Rectal smooth muscle tissue (tissue), 1 donor: ENCODE results near the gene HS6ST3.
"Not testable (repeated sequence)": the region's sequence is repeated elsewhere in the genome, so short reads cannot be mapped to it uniquely, and the experiment has no call there.

Source experiments
- H3K27ac ChIP-seq: one replicate; pipeline ENCODE4 v1.7.0; 2013; ENCODE audit warnings: low read depth, low read length, inconsistent platforms
- H3K27me3 ChIP-seq: one replicate; pipeline ENCODE4 v1.7.0; 2013; ENCODE audit warnings: low read length; ENCODE audit not compliant: control insufficient read depth, insufficient read depth
- H3K36me3 ChIP-seq: one replicate; pipeline ENCODE4 v1.7.0; 2013; ENCODE audit warnings: low read length; ENCODE audit not compliant: control insufficient read depth, insufficient read depth
- H3K4me1 ChIP-seq: one replicate; pipeline ENCODE4 v1.7.0; 2013; ENCODE audit warnings: low read length; ENCODE audit not compliant: control insufficient read depth, insufficient read depth
- H3K4me3 ChIP-seq: one replicate; pipeline ENCODE4 v1.7.0; 2013; ENCODE audit warnings: low read length
- H3K9ac ChIP-seq: one replicate; pipeline ENCODE4 v1.7.0; 2013; ENCODE audit warnings: low read length

The HS6ST3 gene

DNA sequence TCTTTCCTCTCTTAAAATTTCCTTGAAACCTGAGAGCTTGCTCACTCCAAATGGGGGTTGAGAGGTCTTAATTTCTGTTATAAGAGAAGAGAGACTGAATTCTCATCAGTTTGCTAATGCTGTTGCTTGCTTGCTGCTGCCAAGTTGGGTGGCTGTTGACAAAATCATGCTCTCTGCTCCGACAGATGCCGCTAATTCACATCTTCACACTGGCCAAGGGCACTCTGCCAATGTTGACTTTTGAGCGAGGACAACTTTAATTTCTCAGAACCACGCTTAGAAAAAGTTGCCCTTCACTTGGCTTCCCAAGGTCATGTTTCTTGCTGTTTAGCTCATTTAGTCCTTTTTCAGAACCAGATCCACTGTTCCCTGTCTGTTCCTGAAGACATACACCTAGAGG is 402.9 kb downstream of the HS6ST3 start:
- no peaks in the 10 kb centered on the region for H3K27me3 ChIP-seq
- no peaks in the 10 kb centered on the region for H3K4me1 ChIP-seq
- H3K9ac ChIP-seq, result no peak overlapping the region
- no peak overlapping the region for H3K4me3 ChIP-seq
- H3K27ac ChIP-seq, result no peak overlapping the region
- no peaks in the 10 kb centered on the region for H3K36me3 ChIP-seq

DNA sequence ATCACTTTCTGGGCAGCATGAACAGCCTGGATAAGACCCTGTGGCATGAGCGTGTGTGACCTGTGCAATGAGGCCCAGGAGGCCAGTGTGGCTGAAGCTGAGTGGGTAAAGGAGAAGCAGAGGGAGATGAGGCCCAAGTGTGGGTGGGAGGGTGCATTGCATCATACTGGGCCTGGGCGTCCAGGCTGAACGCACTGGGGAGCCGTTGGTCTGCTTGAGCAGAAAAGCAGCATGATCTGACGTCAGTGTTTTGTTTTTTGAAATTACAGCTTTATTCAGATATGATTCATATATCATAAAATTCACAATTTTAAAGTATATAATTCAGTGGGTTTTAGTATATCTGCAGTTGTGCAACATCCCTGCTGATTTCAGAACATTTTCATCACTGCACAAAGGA is 409.7 kb downstream of the HS6ST3 start:
- Histone ChIP-seq H3K4me1 (no peaks in the 10 kb centered on the region), H3K4me3 (no peak overlapping the region), H3K27me3 (no peaks in the 10 kb centered on the region), H3K36me3 (no peaks in the 10 kb centered on the region), H3K27ac (no peak overlapping the region), H3K9ac (no peak overlapping the region)

DNA sequence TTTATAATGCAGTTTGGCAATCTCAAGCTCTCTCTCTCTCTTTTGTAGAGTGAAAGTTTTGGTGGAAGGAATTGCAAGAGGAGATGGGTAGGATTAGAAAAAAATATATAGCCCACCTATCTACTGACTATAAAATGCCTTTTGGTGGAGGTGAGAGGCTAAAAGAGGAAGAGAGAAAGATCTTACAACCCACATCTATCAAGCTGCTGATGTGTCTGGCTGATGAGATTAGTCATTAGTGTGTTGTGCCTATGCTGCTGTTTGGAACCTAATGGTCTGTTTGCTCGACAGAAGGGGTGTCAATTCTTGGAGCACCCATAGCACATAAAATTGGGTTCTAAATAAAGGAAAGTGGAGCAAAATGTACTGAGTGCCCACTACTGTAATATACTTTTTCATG is 411.0 kb downstream of the HS6ST3 start:
- Histone ChIP-seq H3K27ac (no peak overlapping the region), H3K27me3 (no peaks in the 10 kb centered on the region), H3K4me3 (no peak overlapping the region)

DNA sequence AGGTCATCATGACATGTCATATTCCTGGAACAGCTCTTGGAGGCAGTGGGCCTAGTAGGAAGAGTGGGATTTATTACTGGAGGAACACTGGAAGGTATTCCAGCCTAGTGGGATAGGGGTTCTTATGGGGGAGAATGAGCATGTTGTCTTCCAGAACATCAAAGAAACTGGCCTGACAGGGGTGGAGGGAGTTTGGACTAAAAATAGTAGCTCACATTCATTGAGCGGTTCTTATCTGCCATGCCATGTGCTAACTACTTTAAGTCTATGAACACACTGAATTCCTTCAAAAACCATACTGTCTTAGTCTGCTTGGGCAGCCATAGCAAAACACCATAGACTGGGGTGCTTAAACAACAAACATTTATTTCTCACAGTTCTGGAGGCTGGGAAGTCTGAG is 413.6 kb downstream of the HS6ST3 start:
- Histone ChIP-seq H3K36me3 (no peaks in the 10 kb centered on the region), H3K9ac (no peak overlapping the region), H3K4me1 (no peaks in the 10 kb centered on the region), H3K27ac (no peak overlapping the region), H3K4me3 (no peak overlapping the region), H3K27me3 (no peaks in the 10 kb centered on the region)

More for the DNA sequence above, 411.0 kb downstream of the HS6ST3 start:
- no peak overlapping the region for H3K9ac ChIP-seq
- no peaks in the 10 kb centered on the region for H3K4me1 ChIP-seq
- no peaks in the 10 kb centered on the region for H3K36me3 ChIP-seq

DNA sequence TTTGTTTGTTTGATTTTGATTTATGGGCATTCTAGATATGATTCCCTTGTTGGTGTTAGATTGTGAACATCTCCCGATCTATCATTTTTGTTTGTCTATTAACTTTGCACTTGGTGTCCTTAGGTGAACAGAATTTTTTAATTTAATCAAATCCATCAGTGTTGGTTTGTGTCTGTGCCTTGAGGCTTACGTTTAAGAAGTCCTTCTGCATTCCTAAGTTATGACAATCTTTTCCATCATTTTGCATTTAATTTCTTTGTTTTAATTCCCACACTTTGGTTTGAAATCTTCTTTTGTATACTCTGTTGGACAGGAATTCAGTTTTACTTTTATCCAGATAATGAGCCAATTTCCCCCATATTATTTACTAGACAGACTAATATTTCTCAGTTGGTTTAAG is 421.7 kb downstream of the HS6ST3 start:
- H3K27ac ChIP-seq, result no peak overlapping the region
- H3K9ac ChIP-seq, result no peak overlapping the region
- H3K4me1 ChIP-seq, result no peaks in the 10 kb centered on the region
- no peak overlapping the region for H3K4me3 ChIP-seq
- H3K27me3 ChIP-seq, result no peaks in the 10 kb centered on the region
- H3K36me3 ChIP-seq, result no peaks in the 10 kb centered on the region

DNA sequence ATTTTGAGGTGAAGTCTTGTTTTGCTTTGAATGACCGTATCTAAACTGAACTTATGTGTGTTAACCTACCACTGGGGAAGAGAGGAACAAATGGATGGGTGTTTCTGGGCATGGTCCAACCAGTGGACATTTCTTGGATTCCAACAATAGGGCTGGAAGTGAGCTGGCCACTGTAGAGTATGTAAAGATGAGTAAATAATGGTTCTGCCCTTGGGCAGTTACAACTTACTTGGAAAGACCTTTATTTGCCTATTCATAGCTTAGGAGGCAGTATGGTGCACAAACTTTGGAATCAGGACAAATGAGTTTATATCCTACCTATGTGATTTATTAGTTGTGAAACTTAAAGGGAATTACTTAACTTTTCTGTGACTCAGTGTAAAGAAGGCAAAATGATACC is 429.5 kb downstream of the HS6ST3 start:
- H3K9ac ChIP-seq, result no peak overlapping the region
- H3K27ac ChIP-seq, result no peak overlapping the region
- no peaks in the 10 kb centered on the region for H3K27me3 ChIP-seq
- no peak overlapping the region for H3K4me3 ChIP-seq
- H3K4me1 ChIP-seq, result no peaks in the 10 kb centered on the region
- no peaks in the 10 kb centered on the region for H3K36me3 ChIP-seq

DNA sequence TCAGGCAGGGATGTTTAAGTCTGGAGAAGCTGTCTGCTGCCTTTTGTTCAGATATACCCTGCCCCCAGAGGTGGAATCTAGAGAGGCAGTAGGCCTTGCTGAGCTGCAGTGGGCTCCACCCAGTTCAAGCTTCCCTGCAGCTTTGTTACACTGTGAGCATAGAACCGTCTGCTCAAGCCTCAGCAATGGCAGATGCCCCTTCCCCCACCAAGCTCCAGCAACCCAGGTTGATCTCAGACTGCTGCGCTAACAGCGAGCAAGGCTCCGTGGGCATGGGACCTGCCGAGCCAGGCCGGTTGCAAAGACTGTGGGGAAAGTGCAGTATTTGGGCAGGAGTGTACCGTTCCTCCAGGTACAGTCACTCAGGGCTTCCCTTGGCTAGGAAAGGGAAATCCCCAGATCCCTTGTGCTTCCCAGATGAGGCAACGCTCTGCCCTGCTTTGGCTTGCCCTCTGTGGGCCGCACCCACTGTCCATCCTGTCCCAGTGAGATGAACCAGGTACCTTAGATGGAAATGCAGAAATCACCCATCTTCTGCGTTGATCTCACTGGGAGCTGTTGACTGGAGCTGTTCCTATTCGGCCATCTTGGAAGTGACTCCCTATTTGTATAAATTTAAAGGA is 434.6 kb downstream of the HS6ST3 start:
- not testable (repeated sequence) for H3K27me3 ChIP-seq, H3K27ac ChIP-seq, H3K4me3 ChIP-seq, H3K9ac ChIP-seq, H3K4me1 ChIP-seq, H3K36me3 ChIP-seq

DNA sequence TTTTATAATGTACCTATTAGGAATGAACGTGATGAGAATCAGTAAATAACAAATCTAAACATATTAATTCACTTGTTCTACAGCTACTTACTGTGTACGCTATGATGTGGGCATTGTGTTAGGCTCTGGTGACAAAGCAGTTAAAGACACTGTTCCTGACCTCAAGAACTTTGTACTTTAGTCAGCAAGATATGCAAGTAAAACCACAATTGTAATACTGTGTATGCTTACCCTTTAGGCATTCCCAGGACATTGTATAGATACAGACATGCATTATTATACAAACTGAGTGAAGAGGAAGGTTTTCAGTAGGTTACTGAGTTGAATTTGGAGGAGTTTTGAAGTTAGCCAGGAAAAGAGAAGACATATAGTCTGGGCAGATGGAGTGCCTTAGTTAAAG is 435.8 kb downstream of the HS6ST3 start:
- Histone ChIP-seq H3K4me3 (no peak overlapping the region), H3K4me1 (no peaks in the 10 kb centered on the region), H3K27me3 (no peaks in the 10 kb centered on the region), H3K27ac (no peak overlapping the region), H3K36me3 (no peaks in the 10 kb centered on the region), H3K9ac (no peak overlapping the region)

DNA sequence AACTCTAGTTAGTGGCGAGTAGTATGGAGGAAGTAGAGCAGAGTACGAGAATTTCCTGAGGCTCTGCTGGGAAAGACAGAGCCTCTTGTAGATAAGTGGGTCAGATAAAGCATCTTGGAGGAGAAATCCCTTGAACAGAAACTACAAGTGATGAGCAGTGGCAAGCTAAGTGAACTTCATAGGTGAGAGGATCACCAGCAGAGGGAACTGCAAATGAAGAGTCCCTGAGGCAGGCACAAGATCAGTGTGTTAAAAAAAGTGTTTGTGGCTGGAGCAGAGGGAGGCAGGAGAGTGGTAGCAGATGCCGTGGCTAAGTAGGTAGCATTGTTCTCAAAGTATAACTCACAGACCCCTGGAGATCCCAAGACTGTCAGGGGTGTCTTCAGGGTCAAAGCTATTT is 437.6 kb downstream of the HS6ST3 start:
- Histone ChIP-seq H3K36me3 (no peaks in the 10 kb centered on the region), H3K27me3 (no peaks in the 10 kb centered on the region), H3K4me1 (no peaks in the 10 kb centered on the region), H3K4me3 (no peak overlapping the region), H3K27ac (no peak overlapping the region), H3K9ac (no peak overlapping the region)

DNA sequence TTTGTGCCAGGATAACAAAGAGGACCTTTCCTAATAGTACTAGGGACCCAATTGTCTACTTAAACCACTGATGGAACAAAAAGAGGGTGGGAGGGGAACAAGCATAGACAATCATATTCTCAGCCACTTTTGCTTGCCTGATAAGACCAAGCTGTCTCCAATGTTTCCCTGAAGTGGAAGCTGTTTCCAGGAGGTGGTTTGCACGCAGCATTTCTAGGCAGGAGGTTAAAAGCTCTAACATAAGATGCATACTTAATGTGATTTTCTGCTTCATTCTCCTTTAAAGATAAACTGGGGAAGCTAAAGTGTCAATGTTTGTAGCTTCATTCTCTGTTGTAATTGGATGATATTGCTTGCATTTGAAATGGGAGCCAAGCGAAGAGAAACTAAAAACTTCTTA is 442.9 kb downstream of the HS6ST3 start:
- H3K36me3 ChIP-seq, result no peaks in the 10 kb centered on the region
- no peaks in the 10 kb centered on the region for H3K4me1 ChIP-seq
- H3K27ac ChIP-seq, result no peak overlapping the region
- H3K27me3 ChIP-seq, result no peaks in the 10 kb centered on the region
- H3K4me3 ChIP-seq, result no peak overlapping the region
- no peak overlapping the region for H3K9ac ChIP-seq

DNA sequence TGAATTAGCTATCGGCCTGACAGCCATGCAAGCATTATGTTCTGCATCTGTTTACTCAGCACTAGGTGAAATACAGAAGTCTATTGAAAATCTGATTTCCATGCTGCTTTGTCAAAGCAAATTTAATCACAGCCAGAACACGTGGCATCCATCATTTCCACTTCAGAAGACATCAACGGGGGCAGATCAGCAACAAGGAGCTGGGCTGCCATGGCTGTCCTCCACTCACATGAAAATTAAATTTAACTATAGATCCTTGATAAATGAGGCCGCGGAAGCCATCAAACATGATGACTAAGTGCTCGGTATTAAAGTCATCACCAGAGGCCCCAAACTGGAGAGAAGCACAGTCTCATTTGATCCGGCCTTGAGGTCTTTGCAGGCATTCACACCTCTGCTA is 443.5 kb downstream of the HS6ST3 start:
- Histone ChIP-seq H3K27ac (no peak overlapping the region), H3K9ac (no peak overlapping the region), H3K4me1 (no peaks in the 10 kb centered on the region), H3K4me3 (no peak overlapping the region), H3K27me3 (no peaks in the 10 kb centered on the region), H3K36me3 (no peaks in the 10 kb centered on the region)

DNA sequence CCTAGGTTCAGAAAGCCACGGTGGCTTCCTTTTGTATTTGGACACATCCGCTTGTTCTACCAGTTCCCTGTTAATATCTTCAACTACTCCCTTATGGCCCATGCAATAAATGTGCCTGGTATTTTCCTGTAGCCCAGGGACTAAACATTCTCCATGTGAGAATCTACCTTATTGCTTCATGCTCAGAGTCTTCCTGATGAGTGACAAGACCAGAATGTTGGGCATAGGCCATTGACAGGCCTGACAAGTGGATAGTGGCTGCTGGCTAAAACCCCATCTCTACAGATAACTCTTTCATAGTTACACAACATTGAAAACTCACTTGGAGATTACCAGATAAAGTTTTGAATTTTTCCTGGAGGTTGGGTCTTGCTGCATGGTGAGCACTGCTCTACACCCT is 449.9 kb downstream of the HS6ST3 start:
- H3K4me1 ChIP-seq, result no peaks in the 10 kb centered on the region
- no peak overlapping the region for H3K4me3 ChIP-seq
- H3K36me3 ChIP-seq, result no peaks in the 10 kb centered on the region
- no peak overlapping the region for H3K9ac ChIP-seq
- no peaks in the 10 kb centered on the region for H3K27me3 ChIP-seq
- no peak overlapping the region for H3K27ac ChIP-seq

DNA sequence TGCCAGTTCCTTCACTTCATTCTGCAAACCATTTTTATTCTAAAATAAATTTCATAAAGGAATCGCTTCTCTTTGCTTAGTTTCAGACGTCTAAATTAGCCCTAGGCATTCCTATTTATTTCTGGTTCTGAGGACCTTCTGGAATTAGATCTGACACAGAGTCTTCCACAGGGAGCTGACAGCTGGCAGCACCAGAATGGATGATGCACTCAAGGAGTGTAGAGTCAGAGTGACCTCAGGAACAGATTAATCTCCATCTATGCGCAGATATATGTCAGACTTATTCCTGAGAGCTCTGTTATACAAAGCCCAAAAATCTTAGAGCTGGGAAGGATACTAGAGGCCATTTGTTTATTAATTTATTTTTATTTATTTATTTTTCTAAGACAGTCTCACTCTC is 450.8 kb downstream of the HS6ST3 start:
- Histone ChIP-seq H3K9ac (no peak overlapping the region), H3K27me3 (no peaks in the 10 kb centered on the region), H3K27ac (no peak overlapping the region), H3K4me1 (no peaks in the 10 kb centered on the region), H3K36me3 (no peaks in the 10 kb centered on the region), H3K4me3 (no peak overlapping the region)
